Hematopoietic multipotent progenitor cell treated with erythropoietin and hydrocortisone succinate and interleukin-3 and kit ligand, for 8 days (in vitro differentiated cells): ENCODE measurements around the gene KXD1.

Experiments used
- DNase-seq: peaks from one replicate; pipeline ENCODE4 v3.0.0-alpha.2; 2015

Gene KXD1

DNA sequence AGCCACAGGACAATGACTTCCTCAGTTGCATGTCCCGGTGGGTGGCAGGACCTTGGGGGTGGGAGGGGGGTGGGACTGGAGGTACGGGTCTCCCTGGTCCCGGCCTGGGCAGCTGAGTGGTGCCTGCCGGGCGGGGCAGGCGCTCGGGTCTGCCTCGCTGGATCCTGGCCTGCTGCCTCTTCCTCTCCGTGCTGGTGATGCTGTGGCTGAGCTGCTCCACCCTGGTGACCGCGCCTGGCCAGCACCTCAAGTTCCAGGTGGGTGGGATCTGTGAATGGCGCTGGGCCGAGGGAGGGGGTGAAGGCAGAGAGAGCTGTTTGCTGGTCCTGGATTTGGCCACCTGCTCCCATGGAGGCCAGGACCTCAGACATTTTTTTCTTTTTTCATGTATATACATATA lies 60.6 kb downstream of the KXD1 start:
- no peak for DNase-seq
